Keratinocyte (primary cell): ENCODE measurements around the gene MTM1. TPM values are rescaled to one million over a fixed set of nuclear protein-coding genes. Genes with fewer than 3 reads are reported as not detected.

ENCODE experiments used
- DNase-seq: peaks from one replicate; pipeline ENCODE4 v3.0.0-alpha.2; 2011; ENCODE audit warnings: low read depth, missing footprints, low spot score
- FAIRE-seq: peaks from 2 replicates; lab custom pipeline; 2011; peaks lifted over from hg19 to GRCh38; lab: Jason Lieb, UNC
- H2AFZ ChIP-seq: 2 replicates; pipeline ENCODE4 v1.6.0; 2012; ENCODE audit warnings: low read length, control low read depth, inconsistent platforms; ENCODE audit not compliant: control insufficient read depth
- H3K27ac ChIP-seq: 2 replicates; pipeline ENCODE4 v1.5.1; 2011; ENCODE audit warnings: low read length; ENCODE audit not compliant: control insufficient read depth, insufficient read depth
- H3K27me3 ChIP-seq: 3 replicates; pipeline ENCODE4 v1.6.0; 2011; ENCODE audit warnings: low read length; ENCODE audit not compliant: control insufficient read depth, insufficient read depth; ENCODE audit errors: extremely low read depth
- H3K36me3 ChIP-seq, 2 experiments: 2 replicates in 1 of 2; 3 replicates in 1 of 2; pipeline ENCODE4 v1.5.1; 2011; ENCODE audit warnings: low read length in 2 of 2, mild to moderate bottlenecking in 1 of 2; ENCODE audit not compliant: control insufficient read depth in 2 of 2, insufficient read depth in 2 of 2; ENCODE audit errors: extremely low read depth in 1 of 2
- H3K4me1 ChIP-seq: 3 replicates; pipeline ENCODE4 v1.5.1; 2011; ENCODE audit warnings: low read length; ENCODE audit not compliant: control insufficient read depth, insufficient read depth; ENCODE audit errors: extremely low read depth
- H3K4me2 ChIP-seq: 3 replicates; pipeline ENCODE4 v1.6.0; 2011; ENCODE audit warnings: low read depth, low read length; ENCODE audit not compliant: control insufficient read depth, insufficient read depth; ENCODE audit errors: extremely low read depth
- H3K4me3 ChIP-seq, 3 experiments: fragments of 200-600 bp in 1 of 3; sonication (generic) in 1 of 3; 2 replicates in 2 of 3; 3 replicates in 1 of 3; pipeline ENCODE4 v1.5.1; 2011 to 2016; ENCODE audit warnings: low read length in 3 of 3, mild to moderate bottlenecking in 3 of 3, control low read depth in 2 of 3, inconsistent platforms in 1 of 3, low read depth in 1 of 3, mixed read lengths in 1 of 3, mixed run types in 1 of 3, moderate library complexity in 1 of 3; ENCODE audit not compliant: control insufficient read depth in 2 of 3, insufficient read depth in 2 of 3; ENCODE audit errors: extremely low read depth in 1 of 3
- H3K79me2 ChIP-seq: 2 replicates; pipeline ENCODE4 v1.6.0; 2012; ENCODE audit warnings: low read length; ENCODE audit not compliant: control insufficient read depth, insufficient read depth
- H3K9ac ChIP-seq: 3 replicates; pipeline ENCODE4 v1.6.0; 2011; ENCODE audit warnings: low read length; ENCODE audit not compliant: control insufficient read depth, insufficient read depth; ENCODE audit errors: extremely low read depth
- H3K9me1 ChIP-seq: 3 replicates; pipeline ENCODE4 v1.6.0; 2011; ENCODE audit warnings: low read length; ENCODE audit not compliant: control insufficient read depth, insufficient read depth; ENCODE audit errors: extremely low read depth
- H3K9me3 ChIP-seq: 2 replicates; pipeline ENCODE4 v1.5.1; 2012; ENCODE audit warnings: low read depth, low read length; ENCODE audit not compliant: control insufficient read depth
- H4K20me1 ChIP-seq: 3 replicates; pipeline ENCODE4 v1.6.0; 2011; ENCODE audit warnings: low read length; ENCODE audit not compliant: control insufficient read depth, insufficient read depth; ENCODE audit errors: extremely low read depth
- EZH2 ChIP-seq: IDR thresholded peaks from one replicate; pipeline ENCODE4 v1.6.1; 2012; ENCODE audit warnings: inconsistent platforms, mild to moderate bottlenecking, low read length, moderate library complexity
- dilution Hi-C: fragments of 300-500 bp; cut with MboI; formaldehyde crosslinking; loops from one replicate; pipeline ENCODE4 v1.7.0; 2020; ENCODE audit warnings: low sequenced_read_pairs; ENCODE audit not compliant: extremely low pct_ligation_motif_present
- polyA plus RNA-seq, 5 experiments: library from polyadenylated mRNA; depleted of rRNA in 3 of 5; stranded (reverse) in 3 of 5; stranded (forward) in 1 of 5; unstranded in 1 of 5; fragments of >200 nt; gene quantifications; 1 replicate in 1 of 5; 2 replicates in 3 of 5; 3 replicates in 1 of 5; pipeline versions ENCODE4 v1.2.1 to v1.2.3, GENCODE V29; 2011 to 2012; ENCODE audit warnings: missing spikeins in 2 of 5, low read depth in 1 of 5, low replicate concordance in 1 of 5
- TF ChIP-seq, protein P1 (sequence below), 3 experiments: IDR thresholded peaks in 1 of 3; conservative IDR thresholded peaks in 1 of 3; optimal IDR thresholded peaks in 1 of 3; 2 replicates in 2 of 3; 3 replicates in 1 of 3; pipeline versions ENCODE3 to v1.5.1; 2011; ENCODE audit warnings: low read length in 3 of 3, mild to moderate bottlenecking in 3 of 3, moderate library complexity in 2 of 3, control low read depth in 1 of 3, inconsistent platforms in 1 of 3; ENCODE audit not compliant: insufficient read depth in 2 of 3; ENCODE audit errors: extremely low read depth in 1 of 3

MTM1 gene
- polyA plus RNA-seq, 1 donor (not counting 4 experiments of a cell fraction or from before 2014, with no cell fraction given), result 13.9 TPM

DNA sequence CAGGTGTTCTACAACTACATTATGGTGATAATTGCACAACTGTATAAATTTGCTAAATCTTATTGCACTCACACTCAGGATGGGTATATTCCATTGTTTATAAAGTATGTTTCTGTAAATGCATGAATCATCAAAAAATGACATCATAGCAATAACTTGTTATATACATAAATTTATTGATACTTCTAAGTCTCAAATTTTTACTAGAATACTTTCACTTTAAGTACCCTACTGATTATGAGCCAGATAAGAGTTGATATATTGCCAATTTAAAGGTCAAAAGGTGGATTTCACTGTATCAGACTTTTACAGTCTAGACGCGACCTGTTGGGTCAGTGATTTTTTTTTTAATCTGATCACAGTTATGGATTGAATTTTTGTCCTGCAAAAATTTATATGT, 87.4 kb downstream of the MTM1 start:
- dilution Hi-C loops, result no loop called here
- Histone ChIP-seq H3K9me3 (no peaks in the 10 kb centered on the region), H3K9me1 (no peaks in the 10 kb centered on the region), H3K9ac (no peak overlapping the region), H4K20me1 (no peaks in the 10 kb centered on the region), H3K4me2 (no peak overlapping the region), H3K4me1 (no peaks in the 10 kb centered on the region), H3K79me2 (no peaks in the 10 kb centered on the region), H2AFZ (no peak overlapping the region), H3K27ac (no peak overlapping the region), H3K4me3 (no peak overlapping the region), H3K36me3 (peaks cover 0 to 1% of the 10 kb centered on the region in 2 experiments), H3K27me3 (no peaks in the 10 kb centered on the region)
- TF ChIP-seq EZH2, result no peak
- TF ChIP-seq, protein P1, sequence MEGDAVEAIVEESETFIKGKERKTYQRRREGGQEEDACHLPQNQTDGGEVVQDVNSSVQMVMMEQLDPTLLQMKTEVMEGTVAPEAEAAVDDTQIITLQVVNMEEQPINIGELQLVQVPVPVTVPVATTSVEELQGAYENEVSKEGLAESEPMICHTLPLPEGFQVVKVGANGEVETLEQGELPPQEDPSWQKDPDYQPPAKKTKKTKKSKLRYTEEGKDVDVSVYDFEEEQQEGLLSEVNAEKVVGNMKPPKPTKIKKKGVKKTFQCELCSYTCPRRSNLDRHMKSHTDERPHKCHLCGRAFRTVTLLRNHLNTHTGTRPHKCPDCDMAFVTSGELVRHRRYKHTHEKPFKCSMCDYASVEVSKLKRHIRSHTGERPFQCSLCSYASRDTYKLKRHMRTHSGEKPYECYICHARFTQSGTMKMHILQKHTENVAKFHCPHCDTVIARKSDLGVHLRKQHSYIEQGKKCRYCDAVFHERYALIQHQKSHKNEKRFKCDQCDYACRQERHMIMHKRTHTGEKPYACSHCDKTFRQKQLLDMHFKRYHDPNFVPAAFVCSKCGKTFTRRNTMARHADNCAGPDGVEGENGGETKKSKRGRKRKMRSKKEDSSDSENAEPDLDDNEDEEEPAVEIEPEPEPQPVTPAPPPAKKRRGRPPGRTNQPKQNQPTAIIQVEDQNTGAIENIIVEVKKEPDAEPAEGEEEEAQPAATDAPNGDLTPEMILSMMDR (optimal IDR thresholded peaks at IDR 0.05 in 1 of 3, IDR thresholded peaks at IDR 0.05 in 1 of 3, conservative IDR thresholded peaks at IDR 0.05 in 1 of 3; ENCODE audit: extremely low read depth in 1 of 3, insufficient read depth in 2 of 3, low read length in 3 of 3), result no peak
- no peak for DNase-seq
- FAIRE-seq, result no peak

DNA sequence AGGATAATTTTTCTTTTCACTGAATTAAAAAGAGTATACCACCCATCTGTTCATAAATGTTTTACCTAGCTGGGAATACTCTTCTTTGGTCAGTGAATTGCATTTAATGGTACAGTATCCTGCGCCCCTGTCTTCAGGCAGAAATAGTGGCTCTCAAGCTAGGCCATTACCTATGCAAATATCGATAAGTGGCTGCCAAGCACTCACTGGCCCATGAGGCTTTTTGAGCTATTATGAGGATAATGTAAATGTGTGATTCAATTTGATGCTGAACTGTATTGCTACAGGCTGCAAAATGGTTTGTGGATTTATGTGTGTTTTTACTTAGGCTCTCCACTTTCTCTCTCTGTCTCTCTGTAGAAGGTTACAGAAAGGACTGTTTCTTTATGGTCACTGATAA, 94.7 kb downstream of the MTM1 start:
- Histone ChIP-seq H3K4me2 (no peak overlapping the region), H3K27me3 (no peaks in the 10 kb centered on the region), H3K36me3 (peaks cover 0 to 2% of the 10 kb centered on the region in 2 experiments), H3K4me3 (no peak overlapping the region), H3K9me1 (no peaks in the 10 kb centered on the region), H3K9ac (no peak overlapping the region), H3K27ac (no peak overlapping the region), H3K9me3 (no peaks in the 10 kb centered on the region), H3K4me1 (no peaks in the 10 kb centered on the region), H3K79me2 (no peaks in the 10 kb centered on the region), H2AFZ (no peak overlapping the region), H4K20me1 (no peaks in the 10 kb centered on the region)
- dilution Hi-C loops, result no loop called here
- TF ChIP-seq EZH2, result no peak
- TF ChIP-seq, protein P1 (optimal IDR thresholded peaks at IDR 0.05 in 1 of 3, IDR thresholded peaks at IDR 0.05 in 1 of 3, conservative IDR thresholded peaks at IDR 0.05 in 1 of 3; ENCODE audit: extremely low read depth in 1 of 3, insufficient read depth in 2 of 3, low read length in 3 of 3), result no peak
- FAIRE-seq (no peak), DNase-seq (no peak)
